GM03348 (cell line): ENCODE measurements around the gene LRRC70.
A peak's percentile ranks its signal among the peaks of the same experiment; 100 is the strongest.

ENCODE experiments used
- DNase-seq: peaks from one replicate; pipeline ENCODE4 v3.0.0; 2012; ENCODE audit warnings: low spot score

LRRC70 gene

DNA sequence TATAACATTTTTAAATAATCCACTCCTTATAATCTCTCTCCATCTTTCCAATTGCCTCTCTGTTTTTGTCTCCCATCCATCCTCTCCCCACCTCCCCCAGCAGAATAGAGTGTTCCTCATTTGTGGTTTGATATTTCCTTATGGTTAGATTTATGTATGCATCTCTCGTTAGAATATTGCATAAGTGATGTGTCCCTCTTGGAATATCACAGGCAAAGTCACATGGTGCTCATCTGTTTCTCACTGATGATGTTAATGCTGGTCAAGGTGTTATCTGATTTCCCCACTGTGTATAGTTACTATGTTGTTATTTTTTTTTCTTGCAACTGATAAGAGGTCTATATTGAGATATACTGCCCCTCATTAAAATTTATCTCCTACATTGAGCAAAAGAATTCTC, 3.1 kb upstream of the LRRC70 start:
- DNase-seq, result no peak

DNA sequence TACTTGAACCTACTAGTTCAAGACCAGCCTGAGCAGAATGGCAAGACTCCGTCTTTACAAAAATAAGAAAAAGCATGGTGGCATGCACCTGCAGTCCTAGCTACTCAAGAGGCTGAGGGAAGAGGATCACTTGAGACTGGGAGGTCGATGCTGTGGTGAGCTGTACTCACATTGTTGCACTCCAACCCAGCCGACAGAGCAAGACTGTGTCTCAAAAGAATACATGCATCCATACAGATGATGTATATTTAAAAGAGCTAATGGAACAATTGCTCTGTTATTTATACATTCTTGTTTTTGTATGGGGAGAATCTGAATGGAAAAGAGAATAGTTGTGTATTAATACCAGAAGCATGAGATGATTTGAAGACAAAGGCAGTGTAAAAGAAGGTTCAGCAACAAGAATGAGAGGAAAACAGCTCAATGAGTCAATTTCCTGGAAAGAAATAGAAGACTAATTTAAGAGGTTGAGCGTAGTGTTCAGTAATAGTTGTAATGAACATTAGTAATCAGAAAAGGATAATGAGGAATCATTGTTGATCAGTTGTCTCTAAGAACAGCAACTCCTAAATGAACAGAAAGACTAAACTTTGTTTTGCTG, 1.9 kb upstream of the LRRC70 start:
- no peak for DNase-seq

- no peak for DNase-seq
Measured at GRCh38 chr5:62577488-62577887, 1.1 kb upstream of the LRRC70 start.

DNA sequence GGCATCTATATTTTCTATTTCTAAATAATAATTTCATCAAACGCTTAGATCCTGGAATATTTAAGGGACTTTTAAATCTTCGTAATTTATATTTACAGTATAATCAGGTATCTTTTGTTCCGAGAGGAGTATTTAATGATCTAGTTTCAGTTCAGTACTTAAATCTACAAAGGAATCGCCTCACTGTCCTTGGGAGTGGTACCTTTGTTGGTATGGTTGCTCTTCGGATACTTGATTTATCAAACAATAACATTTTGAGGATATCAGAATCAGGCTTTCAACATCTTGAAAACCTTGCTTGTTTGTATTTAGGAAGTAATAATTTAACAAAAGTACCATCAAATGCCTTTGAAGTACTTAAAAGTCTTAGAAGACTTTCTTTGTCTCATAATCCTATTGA, 1.1 kb downstream of the LRRC70 start:
- no peak for DNase-seq

- DNase-seq, result no peak
Measured at GRCh38 chr5:62581836-62582597, 3.4 kb downstream of the LRRC70 start.

DNA sequence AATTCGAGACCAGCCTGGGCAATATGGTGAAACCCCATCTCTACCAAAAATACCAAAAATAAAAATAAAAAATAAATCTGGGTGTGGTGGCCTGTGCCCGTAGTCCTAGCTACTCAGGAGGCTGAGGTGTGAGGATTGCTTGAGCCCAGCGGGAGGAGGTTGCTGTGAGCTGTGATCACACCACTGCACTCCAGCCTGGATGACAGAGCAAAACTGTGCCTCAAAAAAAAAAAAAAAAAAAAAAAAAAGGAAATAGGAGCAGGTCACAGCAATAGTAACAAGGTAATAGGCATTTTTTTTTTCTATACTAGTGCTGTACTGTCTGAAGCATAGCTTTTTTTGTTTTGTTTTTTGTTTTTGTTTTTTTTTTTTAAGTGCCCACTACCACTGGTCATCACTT, 5.8 kb downstream of the LRRC70 start:
- DNase-seq, result no peak

GRCh38 chr5:62585306-62585705, 6.7 kb downstream of the LRRC70 start:
- no peak for DNase-seq

GRCh38 chr5:62585751-62586150, 7.1 kb downstream of the LRRC70 start:
- DNase-seq, result no peak

DNA sequence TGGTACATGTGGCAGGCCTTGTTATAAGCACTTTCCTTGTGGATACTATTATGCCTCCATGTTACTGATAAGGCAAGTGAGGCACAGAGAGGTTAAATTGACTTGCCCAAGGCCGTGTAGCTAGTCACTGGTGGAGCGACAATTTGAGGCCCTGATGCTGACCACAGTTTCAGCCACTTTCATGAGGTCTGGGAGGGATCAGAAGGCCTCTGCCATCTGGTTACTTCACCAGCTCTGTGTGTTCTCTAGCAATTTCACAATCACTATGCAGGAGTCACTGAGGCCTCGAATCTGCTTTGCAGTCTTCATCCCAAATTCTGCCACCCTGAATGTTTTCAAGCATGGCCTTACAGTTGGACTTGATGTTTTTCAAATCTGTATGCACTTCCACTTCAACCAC, 9.1 kb downstream of the LRRC70 start:
- DNase-seq, result no peak

DNA sequence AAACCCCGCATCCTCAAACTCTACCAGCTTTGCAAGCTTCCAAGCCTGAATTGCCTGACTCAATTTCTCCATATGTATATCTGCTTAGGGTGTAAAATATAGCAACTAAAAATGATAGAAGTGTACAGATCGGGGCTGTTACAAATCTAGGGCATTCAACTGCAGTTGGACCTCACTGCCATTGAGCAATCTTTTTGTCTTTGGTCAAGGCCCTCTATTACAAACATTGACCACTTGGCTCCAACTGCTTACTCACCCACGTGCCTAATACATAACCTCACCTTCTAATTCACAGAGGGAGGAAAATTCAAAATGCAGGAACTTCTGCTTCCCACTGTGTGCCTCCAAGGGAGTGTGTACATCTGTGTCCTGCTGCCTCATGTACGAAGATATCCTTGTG, 10.0 kb downstream of the LRRC70 start:
- no peak for DNase-seq

DNA sequence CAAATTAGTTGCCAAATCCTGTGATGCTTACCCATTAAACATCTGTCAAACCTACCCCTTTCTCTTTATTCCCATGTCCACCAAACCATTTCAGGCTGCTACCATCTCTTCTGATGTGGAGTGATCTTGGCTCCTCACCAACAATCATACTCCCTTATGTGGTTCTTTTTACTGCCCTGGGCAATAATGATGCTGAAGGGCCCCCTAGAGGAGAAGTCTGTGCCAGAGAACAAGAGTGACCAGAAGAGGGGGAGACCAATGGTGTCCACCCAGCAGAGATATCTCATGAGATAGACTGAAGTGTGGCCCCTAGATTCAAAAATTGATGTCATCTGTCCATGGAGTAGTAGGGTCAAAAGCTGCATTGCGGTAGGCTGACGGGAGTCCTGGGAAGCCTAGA, 10.9 kb downstream of the LRRC70 start:
- no peak for DNase-seq

- no peak for DNase-seq
Measured at GRCh38 chr5:62590387-62590786, 11.8 kb downstream of the LRRC70 start.

DNA sequence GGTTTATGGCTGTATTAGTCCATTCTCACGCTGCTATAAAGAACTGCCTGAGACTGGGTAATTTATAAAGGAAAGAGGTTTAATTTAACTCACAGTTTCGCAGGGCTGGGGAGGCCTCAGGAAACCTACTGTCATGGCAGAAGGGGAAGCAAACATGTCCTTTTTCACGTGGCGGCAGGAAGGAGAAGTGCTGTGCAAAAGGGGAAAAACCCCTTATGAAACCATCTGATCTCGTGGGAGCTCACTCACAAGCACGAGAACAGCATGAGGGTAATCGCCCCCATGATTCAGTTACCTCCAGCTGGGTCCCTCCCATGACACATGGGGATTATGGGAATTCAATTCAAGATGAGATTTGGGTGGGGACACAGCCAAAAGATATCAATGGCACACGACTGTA, 13.9 kb downstream of the LRRC70 start:
- no peak for DNase-seq

GRCh38 chr5:62593331-62593730, 14.7 kb downstream of the LRRC70 start:
- peak; percentile 16 for DNase-seq

DNA sequence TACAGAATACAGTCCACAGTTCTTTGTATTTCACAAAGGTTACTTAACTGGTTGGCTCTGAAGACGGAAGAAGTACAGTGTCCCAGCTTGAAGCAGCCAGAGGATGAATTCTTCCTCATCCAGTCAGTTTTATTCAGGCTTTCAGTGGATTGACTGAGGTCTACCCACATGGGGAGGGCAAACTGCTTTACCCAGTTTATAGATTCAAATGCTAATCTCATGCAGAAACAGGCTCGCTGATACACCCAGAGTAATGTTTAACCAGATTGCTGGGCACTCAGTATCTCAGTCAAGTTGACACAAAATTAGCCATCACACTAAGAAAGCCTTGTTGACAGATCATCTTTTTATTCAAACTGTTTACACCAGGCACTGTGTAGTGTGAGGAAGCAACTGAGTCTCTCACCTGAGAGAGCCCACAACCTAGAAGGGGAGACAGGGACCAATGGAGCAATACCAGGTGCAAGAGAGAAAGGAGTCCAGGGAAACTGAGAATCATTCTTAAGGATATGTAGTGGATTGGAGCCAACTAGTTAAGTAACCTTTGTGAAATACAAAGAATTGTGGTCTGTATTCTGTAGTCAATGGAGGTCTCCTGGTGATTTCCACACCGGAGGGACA, 15.9 kb downstream of the LRRC70 start:
- DNase-seq, result no peak

- no peak for DNase-seq
Measured at GRCh38 chr5:62596096-62596495, 17.5 kb downstream of the LRRC70 start.

- no peak for DNase-seq
Measured at GRCh38 chr5:62596691-62597090, 18.1 kb downstream of the LRRC70 start.

GRCh38 chr5:62597314-62597713, 18.7 kb downstream of the LRRC70 start:
- DNase-seq, result no peak

DNA sequence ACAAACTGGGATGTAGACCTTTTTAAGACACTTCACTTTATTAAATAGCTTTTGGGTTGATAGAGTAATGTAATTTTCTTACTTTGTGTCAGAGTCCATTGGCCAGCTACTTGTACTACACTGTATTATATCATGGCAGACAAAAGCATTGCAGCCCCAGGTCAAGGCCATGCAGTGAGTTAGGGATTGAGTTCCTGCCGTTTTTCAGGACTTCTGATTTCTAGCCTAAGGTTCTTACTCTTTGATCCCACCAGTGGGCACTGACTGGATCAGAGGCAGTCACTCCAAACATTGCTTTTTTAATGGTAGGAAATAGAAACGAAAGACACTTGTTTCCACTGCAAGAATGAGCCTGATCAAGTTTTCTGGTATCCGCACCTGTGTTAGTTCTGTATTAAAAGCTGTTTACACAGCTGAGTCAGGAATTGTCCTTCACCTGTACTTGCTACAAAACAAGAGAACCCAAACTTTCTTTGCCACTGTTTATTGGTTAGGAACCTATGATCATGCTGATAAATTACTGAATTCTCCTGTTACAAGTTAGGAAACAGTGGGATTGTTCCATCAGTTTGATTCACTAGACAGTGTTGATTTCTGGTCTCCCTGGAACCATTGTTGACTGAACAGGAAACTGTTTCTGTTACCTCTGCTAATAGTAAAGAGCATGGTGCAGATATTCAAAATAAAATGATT, 22.1 kb downstream of the LRRC70 start:
- no peak for DNase-seq

GRCh38 chr5:62603934-62604333, 25.3 kb downstream of the LRRC70 start:
- no peak for DNase-seq

- DNase-seq, result no peak
Measured at GRCh38 chr5:62605638-62606037, 27.0 kb downstream of the LRRC70 start.

DNA sequence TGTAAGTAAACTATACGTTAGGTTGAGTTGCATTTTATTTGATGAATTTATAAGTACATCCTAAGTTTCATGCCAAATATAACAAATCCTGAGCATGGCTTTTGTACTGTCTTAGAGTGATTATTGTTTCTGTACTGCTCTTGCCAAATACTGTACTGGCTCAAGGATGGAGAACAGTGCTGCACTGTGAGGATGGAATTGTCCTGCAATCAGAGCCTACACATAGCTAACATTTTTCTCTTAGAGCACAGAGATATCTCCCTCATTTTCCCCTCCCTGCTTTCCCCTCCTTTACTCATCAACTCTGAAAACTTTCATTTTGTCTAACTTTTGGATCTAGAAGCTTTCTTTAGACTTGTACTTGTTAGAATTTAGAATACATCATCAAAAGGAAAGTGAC, 28.3 kb downstream of the LRRC70 start:
- DNase-seq, result peak; percentile 31

- DNase-seq, result no peak
Measured at GRCh38 chr5:62607615-62608014, 29.0 kb downstream of the LRRC70 start.
